A549 treated with AZD9567 at 1 μM for 4 hours (cell line): ENCODE data around the gene ZBED5. TPM values are rescaled to one million over a fixed set of nuclear protein-coding genes. Genes with fewer than 3 reads are reported as not detected.

ENCODE experiments used
- total RNA-seq: library from RNA; stranded (reverse); fragments of 200-300 nt; extraction: Qiagen RNA extraction; gene quantifications from 5 replicates; pipeline ENCODE4 v1.2.3, GENCODE V29; 2022; ENCODE audit not compliant: insufficient read depth

ZBED5 gene
- 16.8 to 26.0 TPM (median 24.1 TPM) in 5 replicates for total RNA-seq

GRCh38 chr11:10857709-10858438 is at the start of gene ZBED5:
Gene ZBED5 (minus strand): TSS chr11:10858053. CDS start chr11:10854945, 3,108 bp downstream.

DNA sequence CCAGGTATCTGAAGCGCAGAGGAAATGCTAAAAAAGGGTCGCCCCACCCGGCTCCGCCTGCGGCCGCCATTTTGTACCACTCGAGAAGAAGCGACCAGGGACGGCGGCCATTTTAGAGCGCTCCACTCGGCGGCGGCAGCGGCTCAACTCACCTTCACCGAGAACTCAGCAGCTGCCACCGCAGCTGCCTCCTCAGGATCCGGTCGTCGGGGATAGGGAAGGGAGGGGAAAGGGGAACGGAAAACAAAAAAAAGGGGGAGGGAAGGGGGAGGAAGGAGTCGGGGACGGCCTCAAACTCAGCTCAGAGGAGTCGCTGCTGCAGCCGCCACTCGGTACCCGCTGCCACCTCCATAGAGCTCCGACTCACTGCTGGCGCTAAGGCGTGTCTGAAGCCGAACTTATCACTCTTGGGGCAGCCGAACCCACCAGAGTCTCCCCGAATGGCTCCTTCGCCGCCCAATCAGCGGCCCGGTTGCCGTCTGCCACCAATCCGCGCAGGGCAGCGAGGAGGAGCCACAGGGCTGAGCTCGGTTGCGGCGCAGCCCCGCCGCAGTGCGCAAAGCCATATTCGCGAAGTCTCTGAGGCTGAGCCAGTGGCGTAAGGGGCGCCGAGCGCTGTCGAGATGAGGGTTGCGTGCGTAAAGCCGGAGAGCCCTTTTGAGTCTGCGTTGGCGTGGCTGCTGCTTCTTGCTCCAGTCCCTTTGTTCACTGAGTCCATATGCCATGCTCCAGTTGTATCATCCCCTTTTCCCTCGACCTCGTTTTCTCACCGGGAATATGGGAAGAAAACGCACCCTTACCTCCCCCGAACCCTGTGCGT is 49.1 kb downstream of the ZBED5 start, which contains the start of gene EIF4G2:
EIF4G2 (minus strand) TSS at position 374 of the 820 bp plus-strand sequence.

Other genes starting within 250 kb of the ZBED5 start
- 0.02 to 0.08 TPM (median 0.03 TPM) in 4 of 5 replicates, not detected in the other for gene IRAG1, start 164.3 kb downstream of the ZBED5 start, total RNA-seq
- gene CTR9, start 106.8 kb downstream of the ZBED5 start, total RNA-seq, result 22.5 to 31.9 TPM (median 24.9 TPM) in 5 replicates
- gene EIF4G2, start 49.1 kb downstream of the ZBED5 start, total RNA-seq, result 540 to 1,006 TPM (median 567 TPM) in 5 replicates